Measurements from ENCODE around the gene PDPN. TPM values are rescaled to one million over a fixed set of nuclear protein-coding genes. Genes with fewer than 3 reads are reported as not detected.

PDPN gene
- total and polyA plus RNA-seq, 2 of the 8 experiments (the other 6 are each of a cell fraction or from before 2014, with no cell fraction given): 44.7 to 169 TPM

DNA sequence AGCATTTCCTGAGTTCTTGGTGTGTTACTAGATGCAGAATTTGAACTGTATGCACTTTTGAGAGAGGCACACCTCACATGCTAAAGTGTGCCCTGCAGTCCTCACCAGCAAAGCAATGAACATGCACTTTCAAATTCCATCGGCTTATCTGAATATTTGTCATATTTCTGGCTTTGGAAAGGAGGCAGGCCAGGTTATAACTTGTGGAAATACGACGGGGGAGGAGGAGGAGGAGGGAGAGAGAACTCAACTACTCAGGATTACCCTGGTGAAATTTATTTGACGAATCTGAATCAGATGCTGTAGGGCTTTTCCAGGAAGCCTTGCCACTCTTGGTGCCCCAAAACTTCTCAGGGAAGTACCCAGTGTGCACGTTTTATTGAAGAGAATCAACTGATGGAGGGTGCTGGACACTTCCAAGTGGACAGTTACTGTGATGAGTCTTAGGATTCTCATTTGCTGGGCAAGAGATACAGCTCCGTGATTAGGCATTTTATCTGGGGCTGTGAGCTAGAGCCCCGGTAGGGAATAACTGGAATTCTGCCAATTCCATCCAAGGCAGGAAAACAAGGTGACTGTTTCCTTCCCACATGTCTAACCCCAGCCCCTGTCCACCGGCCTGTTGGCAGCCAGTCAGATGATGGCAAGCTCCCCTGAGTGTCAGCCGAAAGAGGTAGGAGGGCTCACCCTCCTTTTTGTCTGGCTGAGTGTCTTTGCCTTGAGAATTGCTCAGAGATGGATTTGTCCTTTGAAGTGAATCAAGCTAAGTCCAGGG lies 3.8 kb downstream of the PDPN start (continued):
- no peak for TF ChIP-seq MAFK (IDR thresholded peaks at IDR 0.05; ENCODE audit: low read depth, low read length)
- no peak for TF ChIP-seq SP1 (IDR thresholded peaks at IDR 0.05; ENCODE audit: low read depth, low read length)
- TF ChIP-seq, protein P1, sequence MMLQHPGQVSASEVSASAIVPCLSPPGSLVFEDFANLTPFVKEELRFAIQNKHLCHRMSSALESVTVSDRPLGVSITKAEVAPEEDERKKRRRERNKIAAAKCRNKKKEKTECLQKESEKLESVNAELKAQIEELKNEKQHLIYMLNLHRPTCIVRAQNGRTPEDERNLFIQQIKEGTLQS (IDR thresholded peaks at IDR 0.05; ENCODE audit: insufficient read depth, low read depth, low read length): no peak
- no peak for TF ChIP-seq PHF8 (conservative IDR thresholded peaks at IDR 0.05; ENCODE audit: low read depth, low read length)
